Gastrocnemius medialis (tissue), 4 donors: ENCODE data around the gene CCNF.

ENCODE experiments used
- POLR2A ChIP-seq, 2 donors: fragments of 450-650 bp; IDR thresholded peaks; one replicate each; pipeline ENCODE4 v1.6.1; 2017; ENCODE audit warnings: antibody characterized with exemption in 2 of 2, mild to moderate bottlenecking in 2 of 2, moderate library complexity in 2 of 2
- TF ChIP-seq, protein P1 (sequence below), 5 experiments: fragments of 450-650 bp in 3 of 5; fragments of 200-600 bp in 2 of 5; sonication (generic) in 2 of 5; IDR thresholded peaks in 4 of 5; conservative IDR thresholded peaks in 1 of 5; 1 replicate in 4 of 5; 2 replicates in 1 of 5; pipeline ENCODE4 v1.5.1; 2016 to 2019; ENCODE audit warnings: antibody characterized with exemption in 5 of 5, mild to moderate bottlenecking in 3 of 5, moderate library complexity in 3 of 5

DNA sequence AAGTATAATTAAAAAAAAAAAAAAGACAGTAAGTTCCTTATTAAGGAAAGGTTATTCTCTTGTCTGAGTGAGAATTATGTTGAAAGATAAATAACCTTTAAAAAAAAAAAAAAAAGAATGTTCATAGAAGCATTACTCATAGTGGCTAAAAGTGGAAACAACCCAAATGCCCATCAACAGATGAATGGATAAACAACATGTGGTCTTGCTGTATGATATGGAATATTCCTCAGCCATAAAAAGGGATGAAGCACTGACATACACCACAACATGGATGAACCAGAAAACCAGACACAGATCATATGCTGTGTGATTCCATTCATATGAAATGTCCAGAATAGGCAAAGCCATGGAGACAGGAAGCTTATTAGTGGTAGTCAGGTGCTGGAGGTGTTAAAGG is 9.2 kb upstream of the CCNF start:
- TF ChIP-seq, protein P1, sequence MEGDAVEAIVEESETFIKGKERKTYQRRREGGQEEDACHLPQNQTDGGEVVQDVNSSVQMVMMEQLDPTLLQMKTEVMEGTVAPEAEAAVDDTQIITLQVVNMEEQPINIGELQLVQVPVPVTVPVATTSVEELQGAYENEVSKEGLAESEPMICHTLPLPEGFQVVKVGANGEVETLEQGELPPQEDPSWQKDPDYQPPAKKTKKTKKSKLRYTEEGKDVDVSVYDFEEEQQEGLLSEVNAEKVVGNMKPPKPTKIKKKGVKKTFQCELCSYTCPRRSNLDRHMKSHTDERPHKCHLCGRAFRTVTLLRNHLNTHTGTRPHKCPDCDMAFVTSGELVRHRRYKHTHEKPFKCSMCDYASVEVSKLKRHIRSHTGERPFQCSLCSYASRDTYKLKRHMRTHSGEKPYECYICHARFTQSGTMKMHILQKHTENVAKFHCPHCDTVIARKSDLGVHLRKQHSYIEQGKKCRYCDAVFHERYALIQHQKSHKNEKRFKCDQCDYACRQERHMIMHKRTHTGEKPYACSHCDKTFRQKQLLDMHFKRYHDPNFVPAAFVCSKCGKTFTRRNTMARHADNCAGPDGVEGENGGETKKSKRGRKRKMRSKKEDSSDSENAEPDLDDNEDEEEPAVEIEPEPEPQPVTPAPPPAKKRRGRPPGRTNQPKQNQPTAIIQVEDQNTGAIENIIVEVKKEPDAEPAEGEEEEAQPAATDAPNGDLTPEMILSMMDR (IDR thresholded peaks at IDR 0.05 in 4 of 5, conservative IDR thresholded peaks at IDR 0.05 in 1 of 5), result no peak
- no peak for TF ChIP-seq POLR2A (IDR thresholded peaks at IDR 0.05)
